ENCODE results near the gene PNPLA2. TPM values are rescaled to one million over a fixed set of nuclear protein-coding genes. Genes with fewer than 3 reads are reported as not detected.

Gene PNPLA2
- total RNA-seq, 1 donor from 2014 or later, result 143 TPM

Other genes with a start within 250 kb of the PNPLA2 start
- gene PHRF1, start 242.4 kb upstream of the PNPLA2 start, total RNA-seq, result 31.0 TPM
- 56.2 TPM for gene IRF7, start 203.0 kb upstream of the PNPLA2 start, total RNA-seq
- not detected for gene CDHR5, start 194.0 kb upstream of the PNPLA2 start, total RNA-seq
- not detected for gene SCT, start 191.7 kb upstream of the PNPLA2 start, total RNA-seq
- gene DRD4, start 181.6 kb upstream of the PNPLA2 start, total RNA-seq, result 1.2 TPM
- 27.1 TPM for gene DEAF1, start 123.7 kb upstream of the PNPLA2 start, total RNA-seq
- 33.2 TPM for gene TMEM80, start 123.1 kb upstream of the PNPLA2 start, total RNA-seq
- 155 TPM for gene EPS8L2, start 112.7 kb upstream of the PNPLA2 start, total RNA-seq
- 196 TPM for gene TALDO1, start 71.5 kb upstream of the PNPLA2 start, total RNA-seq
- gene GATD1, start 41.4 kb upstream of the PNPLA2 start, total RNA-seq, result 62.5 TPM
- gene CEND1, start 28.8 kb upstream of the PNPLA2 start, total RNA-seq, result not detected
- 20.8 TPM for gene SLC25A22, start 20.6 kb upstream of the PNPLA2 start, total RNA-seq
- 13.1 TPM for gene PIDD1, start 13.7 kb upstream of the PNPLA2 start, total RNA-seq
- 1,548 TPM for gene RPLP2, start 8.9 kb upstream of the PNPLA2 start, total RNA-seq
- 34.3 TPM for gene CRACR2B, start 9.0 kb downstream of the PNPLA2 start, total RNA-seq
- 486 TPM for gene CD151, start 14.0 kb downstream of the PNPLA2 start, total RNA-seq
- 138 TPM for gene POLR2L, start 23.6 kb downstream of the PNPLA2 start, total RNA-seq
- 167 TPM for gene TSPAN4, start 23.9 kb downstream of the PNPLA2 start, total RNA-seq
- gene CHID1, start 91.9 kb downstream of the PNPLA2 start, total RNA-seq, result 52.9 TPM
- 92.0 TPM for gene AP2A2, start 107.0 kb downstream of the PNPLA2 start, total RNA-seq
- not detected for gene MUC6, start 217.8 kb downstream of the PNPLA2 start, total RNA-seq

Data from upper lobe of right lung (tissue), 1 donor.